Neural cell (in vitro differentiated cells): Measurements from ENCODE around the gene CAPS. TPM values are rescaled to one million over a fixed set of nuclear protein-coding genes. Genes with fewer than 3 reads are reported as not detected.

Source experiments
- H2AFZ ChIP-seq: fragments of 200-600, 300-800 bp; sonication (generic), shearing (Covaris generic); 2 replicates; pipeline ENCODE4 v1.6.0; 2014; ENCODE audit warnings: low read depth, mild to moderate bottlenecking, antibody characterized with exemption, low read length, moderate library complexity
- H3F3A ChIP-seq: fragments of 200-600 bp; shearing (Covaris generic); 2 replicates; pipeline ENCODE4 v1.6.1; 2016; ENCODE audit warnings: mild to moderate bottlenecking, moderate library complexity, mixed read lengths, antibody characterized with exemption, low read length; ENCODE audit not compliant: insufficient read depth, poor library complexity, severe bottlenecking
- H3K27ac ChIP-seq: fragments of 200-600, 300-800 bp; sonication (generic), shearing (Covaris generic); 2 replicates; pipeline ENCODE4 v1.5.1; 2014; ENCODE audit warnings: mild to moderate bottlenecking, low read length, moderate library complexity
- H3K27me3 ChIP-seq: fragments of 300-800, 200-600 bp; sonication (generic), shearing (Covaris generic); 2 replicates; pipeline ENCODE4 v1.6.0; 2014; ENCODE audit warnings: mild to moderate bottlenecking, low read depth, low read length, moderate library complexity; ENCODE audit not compliant: insufficient read depth
- H3K36me3 ChIP-seq: fragments of 300-800, 200-600 bp; sonication (generic), shearing (Covaris generic); 2 replicates; pipeline ENCODE4 v1.5.1; 2014; ENCODE audit warnings: mild to moderate bottlenecking, antibody characterized with exemption, low read length, moderate library complexity; ENCODE audit not compliant: insufficient read depth
- H3K4me2 ChIP-seq: fragments of 300-800, 200-600 bp; sonication (generic), shearing (Covaris generic); 2 replicates; pipeline ENCODE4 v1.6.0; 2014; ENCODE audit warnings: mild to moderate bottlenecking, low read length
- H3K4me3 ChIP-seq: fragments of 300-800, 200-600 bp; sonication (generic), shearing (Covaris generic); 2 replicates; pipeline ENCODE4 v1.5.1; 2014; ENCODE audit warnings: mild to moderate bottlenecking, low read length, moderate library complexity
- H3K79me2 ChIP-seq: fragments of 200-600 bp; shearing (Covaris generic); replicated peaks from 2 replicates; pipeline ENCODE4 v1.6.0; 2014; ENCODE audit warnings: mild to moderate bottlenecking, low read length, moderate library complexity; ENCODE audit not compliant: insufficient read depth
- H3K9ac ChIP-seq: fragments of 300-800, 200-600 bp; sonication (generic), shearing (Covaris generic); 2 replicates; pipeline ENCODE4 v1.6.1; 2016; ENCODE audit warnings: mild to moderate bottlenecking, low read length, mixed read lengths
- H3K9me2 ChIP-seq: fragments of 200-600 bp; shearing (Covaris generic); 2 replicates; pipeline ENCODE4 v1.6.1; 2016; ENCODE audit warnings: mild to moderate bottlenecking, low read length, mixed read lengths; ENCODE audit not compliant: insufficient read depth
- H3K9me3 ChIP-seq: fragments of 200-600, 300-800 bp; sonication (generic), shearing (Covaris generic); 2 replicates; pipeline ENCODE4 v1.6.1; 2016; ENCODE audit warnings: mild to moderate bottlenecking, mixed run types, low read length, moderate library complexity, mixed read lengths
- H4K20me1 ChIP-seq: fragments of 200-600 bp; shearing (Covaris generic); 2 replicates; pipeline ENCODE4 v1.6.1; 2016; ENCODE audit warnings: mild to moderate bottlenecking, mixed run types; ENCODE audit not compliant: insufficient read depth
- CTCF ChIP-seq: fragments of 450-650 bp; IDR thresholded peaks from 2 replicates; pipeline ENCODE4 v1.5.1; 2014; ENCODE audit warnings: antibody characterized with exemption, mild to moderate bottlenecking, moderate library complexity; ENCODE audit not compliant: poor library complexity, severe bottlenecking
- EP300 ChIP-seq: fragments of 450-650 bp; conservative IDR thresholded peaks from 2 replicates; pipeline ENCODE4 v1.6.1; 2014; ENCODE audit warnings: antibody characterized with exemption, mild to moderate bottlenecking, moderate library complexity; ENCODE audit not compliant: poor library complexity, severe bottlenecking
- EZH2 ChIP-seq: fragments of 200-600, 300-800 bp; shearing (Covaris generic), sonication (generic); IDR thresholded peaks from 2 replicates; pipeline ENCODE4 v1.6.1; 2014; ENCODE audit warnings: antibody characterized with exemption, low read length, borderline replicate concordance, mild to moderate bottlenecking; ENCODE audit not compliant: insufficient read depth, poor library complexity, severe bottlenecking
- MXI1 ChIP-seq: fragments of 450-650 bp; conservative IDR thresholded peaks from 2 replicates; pipeline ENCODE4 v1.6.1; 2014; ENCODE audit warnings: antibody characterized with exemption, mild to moderate bottlenecking; ENCODE audit not compliant: poor library complexity, severe bottlenecking
- POLR2AphosphoS5 ChIP-seq: IDR thresholded peaks from 2 replicates; pipeline ENCODE4 v1.6.1; 2012
- RAD21 ChIP-seq: fragments of 450-650 bp; conservative IDR thresholded peaks from 2 replicates; pipeline ENCODE4 v1.6.1; 2014; ENCODE audit warnings: antibody characterized with exemption, mild to moderate bottlenecking, moderate library complexity
- REST ChIP-seq: IDR thresholded peaks from 2 replicates; pipeline ENCODE4 v1.6.1; 2012; ENCODE audit warnings: borderline replicate concordance
- SMC3 ChIP-seq: fragments of 450-650 bp; conservative IDR thresholded peaks from 2 replicates; pipeline ENCODE4 v1.6.1; 2014; ENCODE audit warnings: antibody characterized with exemption, mild to moderate bottlenecking, moderate library complexity; ENCODE audit not compliant: poor library complexity
- TAF1 ChIP-seq: IDR thresholded peaks from 2 replicates; pipeline ENCODE4 v1.6.1; 2012; ENCODE audit warnings: low read depth
- polyA plus RNA-seq: library from polyadenylated mRNA; depleted of rRNA; stranded (reverse); fragments of >200 nt; gene quantifications from 2 replicates; pipeline ENCODE4 v1.2.3, GENCODE V29; 2014

Gene CAPS
- polyA plus RNA-seq, 1 donor from 2014 or later, result 10.5 TPM

GRCh38 chr19:5925830-5926427 lies 11.9 kb downstream of the CAPS start:
- Histone ChIP-seq H3F3A (no peaks in the 10 kb centered on the region), H3K36me3 (no peaks in the 10 kb centered on the region), H3K27me3 (no peaks in the 10 kb centered on the region), H3K9ac (no peak overlapping the region), H3K79me2 (no peaks in the 10 kb centered on the region), H4K20me1 (no peaks in the 10 kb centered on the region), H2AFZ (no peak overlapping the region), H3K9me3 (no peaks in the 10 kb centered on the region), H3K4me2 (no peak overlapping the region), H3K9me2 (no peaks in the 10 kb centered on the region), H3K27ac (no peak overlapping the region), H3K4me3 (no peak overlapping the region)
- no peak for TF ChIP-seq MXI1
- no peak for TF ChIP-seq EZH2
- TF ChIP-seq EP300, result no peak
- no peak for TF ChIP-seq RAD21
- TF ChIP-seq POLR2AphosphoS5, result no peak
- TF ChIP-seq SMC3, result no peak

- H4K20me1 ChIP-seq, result no peaks in the 10 kb centered on the region
- no peaks in the 10 kb centered on the region for H3K27me3 ChIP-seq
- no peak overlapping the region for H2AFZ ChIP-seq
- H3F3A ChIP-seq, result no peaks in the 10 kb centered on the region
- no peak overlapping the region for H3K4me2 ChIP-seq
- H3K9me3 ChIP-seq, result no peaks in the 10 kb centered on the region
- H3K4me3 ChIP-seq, result no peak overlapping the region
- no peaks in the 10 kb centered on the region for H3K79me2 ChIP-seq
- H3K36me3 ChIP-seq, result no peaks in the 10 kb centered on the region
- H3K9ac ChIP-seq, result no peak overlapping the region
- TF ChIP-seq CTCF, result no peak
- no peak for TF ChIP-seq REST
- no peak for TF ChIP-seq RAD21
- no peak for TF ChIP-seq TAF1
- no peak for TF ChIP-seq EP300
- H3K9me2 ChIP-seq, result no peaks in the 10 kb centered on the region
- no peak overlapping the region for H3K27ac ChIP-seq
Observed at GRCh38 chr19:5926641-5927440, 12.8 kb downstream of the CAPS start.
